Astrocyte of the cerebellum (primary cell): ENCODE results near the gene AHDC1.

Source experiments
- DNase-seq: peaks from one replicate; pipeline ENCODE4 v3.0.0-alpha.2; 2011; ENCODE audit warnings: low read depth
- H3K4me3 ChIP-seq: 2 replicates; pipeline ENCODE4 v1.5.1; 2011; ENCODE audit warnings: mild to moderate bottlenecking, low read depth, low read length, moderate library complexity
- CTCF ChIP-seq: IDR thresholded peaks from 2 replicates; pipeline ENCODE4 v1.5.1; 2012; ENCODE audit warnings: low read length, low read depth, moderate library complexity, mild to moderate bottlenecking; ENCODE audit errors: missing control alignments
- in situ Hi-C: cut with HindIII; loops from 2 replicates; pipeline ENCODE4 v1.10.0; 2017; ENCODE audit warnings: low sequenced_read_pairs

Gene AHDC1

GRCh38 chr1:27603681-27604578 is at the start of gene AHDC1:
Gene AHDC1, minus strand, starts transcription at chr1:27604144. Its CDS starts 52,029 bp downstream, at chr1:27552115.
- no peak for TF ChIP-seq CTCF
- in situ Hi-C loops: loop anchor here (10.0 kb wide), 1 partner anchor 49 kb away; no protein-coding TSS in a partner anchor
- peak; percentile 73 for DNase-seq
- peak within 1 kb of the TSS; percentile 87 for H3K4me3 ChIP-seq

- in situ Hi-C loops: no loop called here
- no peak for DNase-seq
- no peak overlapping the region for H3K4me3 ChIP-seq
- TF ChIP-seq CTCF: no peak
These were observed 48.3 kb upstream of the AHDC1 start for GRCh38 chr1:27652111-27652864.

- H3K4me3 ChIP-seq: no peak overlapping the region
- in situ Hi-C loops: no loop called here
- DNase-seq: no peak
- no peak for TF ChIP-seq CTCF
These were observed 46.7 kb upstream of the AHDC1 start for GRCh38 chr1:27650539-27651175.

- no peak for TF ChIP-seq CTCF
- no peak overlapping the region for H3K4me3 ChIP-seq
- no peak for DNase-seq
- in situ Hi-C loops: no loop called here
These were observed 46.2 kb upstream of the AHDC1 start for GRCh38 chr1:27650171-27650538.

- no peak overlapping the region for H3K4me3 ChIP-seq
- DNase-seq: no peak
- in situ Hi-C loops: no loop called here
- TF ChIP-seq CTCF: no peak
These were observed 45.3 kb upstream of the AHDC1 start for GRCh38 chr1:27649306-27649635.

GRCh38 chr1:27648602-27649305 is 44.8 kb upstream of the AHDC1 start:
- no peak overlapping the region for H3K4me3 ChIP-seq
- no peak for TF ChIP-seq CTCF
- no peak for DNase-seq
- in situ Hi-C loops: no loop called here
